ENCODE results near the gene SKAP1. TPM values are rescaled to one million over a fixed set of nuclear protein-coding genes. Genes with fewer than 3 reads are reported as not detected.

SKAP1 gene
- total RNA-seq, 1 donor from 2014 or later, result 0.27 TPM

- Histone ChIP-seq H3K9me3 (replicated peaks) (no peaks in the 10 kb centered on the region), H3K27ac (replicated peaks) (no peak overlapping the region), H3K4me1 (peaks cover 38% of the 10 kb centered on the region), H3K36me3 (peaks cover 42% of the 10 kb centered on the region), H3K27me3 (ENCODE audit: low read depth) (no peaks in the 10 kb centered on the region), H3K4me3 (no peak overlapping the region)
- no peak for DNase-seq
- intact Hi-C loops (cut with micrococcal nuclease), result no loop called here
- no peak for TF ChIP-seq CTCF (IDR thresholded peaks at IDR 0.05; ENCODE audit: borderline replicate concordance)
Observed at GRCh38 chr17:48111937-48112241, 318.1 kb downstream of the SKAP1 start.

- Histone ChIP-seq H3K27me3 (ENCODE audit: low read depth) (no peaks in the 10 kb centered on the region), H3K9me3 (replicated peaks) (no peaks in the 10 kb centered on the region), H3K4me3 (no peak overlapping the region), H3K4me1 (peaks cover 42% of the 10 kb centered on the region), H3K27ac (replicated peaks) (no peak overlapping the region), H3K36me3 (peaks cover 30% of the 10 kb centered on the region)
- TF ChIP-seq CTCF (IDR thresholded peaks at IDR 0.05; ENCODE audit: borderline replicate concordance), result no peak
- intact Hi-C loops (cut with micrococcal nuclease), result no loop called here
- DNase-seq, result no peak
Observed at GRCh38 chr17:48110761-48111160, 319.3 kb downstream of the SKAP1 start.

- Histone ChIP-seq H3K27ac (replicated peaks) (peak within 1 kb of the TSS; percentile 98), H3K27me3 (ENCODE audit: low read depth) (no peaks in the 10 kb centered on the region), H3K4me1 (peaks cover 42% of the 10 kb centered on the region), H3K9me3 (replicated peaks) (no peaks in the 10 kb centered on the region), H3K4me3 (peak within 1 kb of the TSS; percentile 88), H3K36me3 (no peaks in the 10 kb centered on the region)
- peak; percentile 91 for DNase-seq
- intact Hi-C loops (cut with micrococcal nuclease), result no loop called here
- TF ChIP-seq CTCF (IDR thresholded peaks at IDR 0.05; ENCODE audit: borderline replicate concordance), result peak; percentile 24
Observed at GRCh38 chr17:48107137-48108055, 322.6 kb downstream of the SKAP1 start, which contains the start of gene SNX11. SNX11 (plus strand) TSS chr17:48107766; CDS start chr17:48112044, 4,278 bp downstream.

- no peaks in the 10 kb centered on the region for H3K27me3 ChIP-seq (ENCODE audit: low read depth)
- H3K4me3 ChIP-seq, result peak overlapping the region; percentile 88
- peaks cover 43% of the 10 kb centered on the region for H3K4me1 ChIP-seq
- DNase-seq, result no peak
- no peak for TF ChIP-seq CTCF (IDR thresholded peaks at IDR 0.05; ENCODE audit: borderline replicate concordance)
- no peaks in the 10 kb centered on the region for H3K36me3 ChIP-seq
- intact Hi-C loops (cut with micrococcal nuclease), result no loop called here
- H3K9me3 ChIP-seq (replicated peaks), result no peaks in the 10 kb centered on the region
- H3K27ac ChIP-seq (replicated peaks), result peak overlapping the region; percentile 98
Observed at GRCh38 chr17:48106802-48107136, 323.2 kb downstream of the SKAP1 start.

GRCh38 chr17:48104440-48104839 lies 325.6 kb downstream of the SKAP1 start:
- intact Hi-C loops (cut with micrococcal nuclease), result no loop called here
- Histone ChIP-seq H3K4me1 (peaks cover 53% of the 10 kb centered on the region), H3K9me3 (replicated peaks) (no peaks in the 10 kb centered on the region), H3K4me3 (no peak overlapping the region), H3K27me3 (ENCODE audit: low read depth) (no peaks in the 10 kb centered on the region), H3K27ac (replicated peaks) (no peak overlapping the region), H3K36me3 (no peaks in the 10 kb centered on the region)
- DNase-seq, result no peak
- TF ChIP-seq CTCF (IDR thresholded peaks at IDR 0.05; ENCODE audit: borderline replicate concordance), result no peak
